K562 (cell line): ENCODE data around the gene CENPI. TPM values are rescaled to one million over a fixed set of nuclear protein-coding genes. Genes with fewer than 3 reads are reported as not detected.

Experiments
- ATAC-seq: fragments of 200-7000 bp; cut with Tn5 transposase; 3 replicates; pipeline ENCODE4 v1.9.1; 2020; ENCODE audit warnings: moderate library complexity
- BruUV-seq: library from RNA; stranded (reverse); fragments of 400-500 nt; replicated peaks from 2 replicates; lab custom pipeline; 2021; lab: Mats Ljungman, UMichigan
- CTCF ChIA-PET: fragments of 300-600 bp; formaldehyde crosslinking; extraction: SDS; loops from one replicate; lab custom pipeline; 2021; ENCODE audit warnings: low intra/inter-chr PET ratio; lab: Yijun Ruan, JAX
- POLR2A ChIA-PET: fragments of 300-600, 350-650 bp; sonication (Branson Sonifier 250); formaldehyde crosslinking; extraction: SDS; loops from one replicate; lab custom pipeline; 2021; ENCODE audit warnings: antibody characterized with exemption, inconsistent platforms; lab: Yijun Ruan, JAX
- DNase-seq, 4 experiments: peaks; one replicate each; pipeline versions ENCODE4 v3.0.0 to v3.0.0-alpha.2; 2011 to 2018; ENCODE audit warnings: low spot score in 3 of 4, mixed read lengths in 3 of 4; ENCODE audit errors: extremely low read depth in 1 of 4
- FAIRE-seq: peaks from 2 replicates; lab custom pipeline; 2011; peaks lifted over from hg19 to GRCh38; lab: Jason Lieb, UNC
- H2AFZ ChIP-seq: 2 replicates; pipeline ENCODE4 v1.6.0; 2011; ENCODE audit warnings: low read depth, low read length, control low read depth, inconsistent platforms
- H3K27ac ChIP-seq: fragments of 200-600 bp; 3 replicates; pipeline ENCODE4 v1.8.0; 2011; ENCODE audit warnings: low read depth, mild to moderate bottlenecking, control low read depth, inconsistent platforms, low read length, moderate library complexity, mixed read lengths; ENCODE audit errors: extremely low read depth
- H3K27me3 ChIP-seq, 2 experiments: fragments of 300-600 bp in 1 of 2; 2 replicates in 1 of 2; 3 replicates in 1 of 2; pipeline versions ENCODE4 v1.6.0 to v1.8.0; 2011; ENCODE audit warnings: inconsistent platforms in 2 of 2, low read length in 2 of 2, mild to moderate bottlenecking in 1 of 2, mixed read lengths in 1 of 2, moderate library complexity in 1 of 2; ENCODE audit not compliant: control insufficient read depth in 2 of 2, insufficient read depth in 2 of 2
- H3K36me3 ChIP-seq: fragments of 300-600 bp; 3 replicates; pipeline ENCODE4 v1.8.0; 2011; ENCODE audit warnings: mild to moderate bottlenecking, low read length, inconsistent platforms; ENCODE audit not compliant: control insufficient read depth, insufficient read depth
- H3K4me1 ChIP-seq, 2 experiments: fragments of 200-600 bp in 1 of 2; replicated peaks in 1 of 2; 2 replicates in 1 of 2; 3 replicates in 1 of 2; pipeline versions ENCODE4 v1.5.1 to v1.8.0; 2011; ENCODE audit warnings: inconsistent platforms in 2 of 2, low read length in 2 of 2, mild to moderate bottlenecking in 1 of 2, mixed read lengths in 1 of 2, moderate library complexity in 1 of 2; ENCODE audit not compliant: control insufficient read depth in 2 of 2, insufficient read depth in 2 of 2
- H3K4me2 ChIP-seq: 2 replicates; pipeline ENCODE4 v1.6.1; 2011; ENCODE audit warnings: low read length, control low read depth, inconsistent platforms, mixed read lengths; ENCODE audit not compliant: insufficient read depth
- H3K4me3 ChIP-seq: fragments of 200-600 bp; sonication (generic), shearing (Covaris generic); 2 replicates; pipeline ENCODE4 v1.5.1; 2016; ENCODE audit warnings: control low read depth, inconsistent platforms
- H3K79me2 ChIP-seq: fragments of 200-600 bp; 3 replicates; pipeline ENCODE4 v1.8.0; 2011; ENCODE audit warnings: low read length, inconsistent platforms; ENCODE audit not compliant: control insufficient read depth, insufficient read depth
- H3K9ac ChIP-seq, 2 experiments: 2 replicates each; pipeline versions ENCODE4 v1.6.0 to v1.6.1; 2011; ENCODE audit warnings: low read depth in 2 of 2, low read length in 2 of 2, control low read depth in 1 of 2, inconsistent platforms in 1 of 2, mild to moderate bottlenecking in 1 of 2, mixed read lengths in 1 of 2; ENCODE audit not compliant: insufficient read depth in 1 of 2
- H3K9me1 ChIP-seq: one replicate; pipeline ENCODE4 v1.6.0; 2011; ENCODE audit warnings: inconsistent platforms, mild to moderate bottlenecking, low read length, moderate library complexity; ENCODE audit not compliant: control insufficient read depth, insufficient read depth
- H3K9me3 ChIP-seq: replicated peaks from 2 replicates; pipeline ENCODE4 v1.5.1; 2011; ENCODE audit warnings: low read depth, low read length, inconsistent platforms; ENCODE audit not compliant: control insufficient read depth, insufficient read depth
- H4K20me1 ChIP-seq: replicated peaks from 2 replicates; pipeline ENCODE4 v1.6.1; 2011; ENCODE audit warnings: low read length, inconsistent platforms, mixed read lengths; ENCODE audit not compliant: control insufficient read depth, insufficient read depth
- ELF2 ChIP-seq: fragments of 250-450 bp; sonication (Bioruptor Pico); IDR thresholded peaks from 2 replicates; pipeline ENCODE4 v1.5.0; 2021; ENCODE audit warnings: mild to moderate bottlenecking
- PRPF4 ChIP-seq: fragments of 200-400 bp; formaldehyde crosslinking; IDR thresholded peaks from one replicate; pipeline ENCODE4 v1.6.1; 2017; ENCODE audit warnings: low read length, low read depth, mild to moderate bottlenecking; ENCODE audit not compliant: insufficient read depth, poor library complexity, severe bottlenecking
- TARDBP ChIP-seq: fragments of 450-650 bp; IDR thresholded peaks from 2 replicates; pipeline ENCODE4 v1.6.1; 2016
- ZBTB8A ChIP-seq: fragments of 450-650 bp; IDR thresholded peaks from 2 replicates; pipeline ENCODE4 v1.6.1; 2018; ENCODE audit warnings: mild to moderate bottlenecking, moderate library complexity; ENCODE audit not compliant: partially characterized antibody
- ZNF3 ChIP-seq: fragments of 250-450 bp; sonication (Bioruptor Pico); IDR thresholded peaks from 2 replicates; pipeline ENCODE4 v1.5.0; 2021; ENCODE audit warnings: mild to moderate bottlenecking, moderate library complexity
- ZNF696 ChIP-seq: fragments of 250-450 bp; sonication (Bioruptor Pico); conservative IDR thresholded peaks from 2 replicates; pipeline ENCODE4 v1.4.0; 2020; ENCODE audit warnings: mild to moderate bottlenecking, moderate library complexity
- ZNF778 ChIP-seq: fragments of 450-650 bp; formaldehyde crosslinking; IDR thresholded peaks from 2 replicates; pipeline ENCODE4 v1.4.0; 2020; ENCODE audit warnings: mild to moderate bottlenecking, moderate library complexity
- WGBS: fragments of 100-300 bp; shearing (Covaris generic); methylation state at CpG from one replicate; pipeline ENCODE4 v1.1.6; 2016; ENCODE audit warnings: low coverage, mixed read lengths; ENCODE audit not compliant: insufficient coverage; ENCODE audit errors: missing lambda C conversion rate; 5-methylcytosine and 5-hydroxymethylcytosine counted together
- in situ Hi-C: fragments of 300-500 bp; cut with MboI; formaldehyde crosslinking; loops from 4 replicates; pipeline ENCODE4 v1.15.0; 2018; ENCODE audit warnings: inconsistent platforms, mixed read lengths
- intact Hi-C: fragments of 100-400 bp; cut with micrococcal nuclease; formaldehyde crosslinking; loops from 2 replicates; pipeline ENCODE4 v1.14.2; 2022
- polyA plus RNA-seq, 8 experiments: library from polyadenylated mRNA; depleted of rRNA in 4 of 8; stranded (reverse) in 5 of 8; unstranded in 3 of 8; fragments of >200 nt; fragmentation: Nextera tagmentation in 2 of 8; fragmentation: Illumina TruSeq in 1 of 8; extraction: Ambion mirVana in 2 of 8; extraction: Trizol in 1 of 8; gene quantifications; 2 replicates each; pipeline versions ENCODE4 v1.2.1 to v1.2.3, GENCODE V29; 2011 to 2014; ENCODE audit warnings: inconsistent platforms in 1 of 8, missing spikeins in 1 of 8
- total RNA-seq, 7 experiments: library from RNA; depleted of rRNA in 6 of 7; stranded (reverse); fragments of >200 nt in 6 of 7; fragmentation: Illumina TruSeq in 2 of 7; extraction: Trizol in 2 of 7; gene quantifications; 2 replicates each; pipeline versions ENCODE4 v1.2.1 to v1.2.3, GENCODE V29; 2011 to 2021; ENCODE audit warnings: low replicate concordance in 1 of 7
- TF ChIP-seq, protein P1 (sequence below): fragments of 450-650 bp; IDR thresholded peaks from 2 replicates; pipeline ENCODE4 v1.6.1; 2014; ENCODE audit warnings: low read depth, mild to moderate bottlenecking, moderate library complexity, borderline replicate concordance
- TF ChIP-seq, protein P2 (sequence below): fragments of 250-450 bp; sonication (Bioruptor Pico); IDR thresholded peaks from 2 replicates; pipeline ENCODE4 v1.4.0; 2020; ENCODE audit warnings: mild to moderate bottlenecking, moderate library complexity, borderline replicate concordance
- TF ChIP-seq, protein P3 (sequence below): sonication (generic); formaldehyde crosslinking; IDR thresholded peaks from 2 replicates; pipeline ENCODE4 v1.8.0; 2022; ENCODE audit warnings: missing genetic modification reagents, mild to moderate bottlenecking, moderate library complexity, borderline replicate concordance
- TF ChIP-seq, protein P4 (sequence below): fragments of 450-650 bp; formaldehyde crosslinking; conservative IDR thresholded peaks from 2 replicates; pipeline ENCODE4 v1.4.0; 2022; ENCODE audit warnings: mild to moderate bottlenecking, missing genetic modification characterization

CENPI gene
- total and polyA plus RNA-seq, 9 of the 15 experiments (the other 6 are each of a cell fraction or from before 2014, with no cell fraction given): 6.6 to 23.5 (median 14.9) TPM

DNA sequence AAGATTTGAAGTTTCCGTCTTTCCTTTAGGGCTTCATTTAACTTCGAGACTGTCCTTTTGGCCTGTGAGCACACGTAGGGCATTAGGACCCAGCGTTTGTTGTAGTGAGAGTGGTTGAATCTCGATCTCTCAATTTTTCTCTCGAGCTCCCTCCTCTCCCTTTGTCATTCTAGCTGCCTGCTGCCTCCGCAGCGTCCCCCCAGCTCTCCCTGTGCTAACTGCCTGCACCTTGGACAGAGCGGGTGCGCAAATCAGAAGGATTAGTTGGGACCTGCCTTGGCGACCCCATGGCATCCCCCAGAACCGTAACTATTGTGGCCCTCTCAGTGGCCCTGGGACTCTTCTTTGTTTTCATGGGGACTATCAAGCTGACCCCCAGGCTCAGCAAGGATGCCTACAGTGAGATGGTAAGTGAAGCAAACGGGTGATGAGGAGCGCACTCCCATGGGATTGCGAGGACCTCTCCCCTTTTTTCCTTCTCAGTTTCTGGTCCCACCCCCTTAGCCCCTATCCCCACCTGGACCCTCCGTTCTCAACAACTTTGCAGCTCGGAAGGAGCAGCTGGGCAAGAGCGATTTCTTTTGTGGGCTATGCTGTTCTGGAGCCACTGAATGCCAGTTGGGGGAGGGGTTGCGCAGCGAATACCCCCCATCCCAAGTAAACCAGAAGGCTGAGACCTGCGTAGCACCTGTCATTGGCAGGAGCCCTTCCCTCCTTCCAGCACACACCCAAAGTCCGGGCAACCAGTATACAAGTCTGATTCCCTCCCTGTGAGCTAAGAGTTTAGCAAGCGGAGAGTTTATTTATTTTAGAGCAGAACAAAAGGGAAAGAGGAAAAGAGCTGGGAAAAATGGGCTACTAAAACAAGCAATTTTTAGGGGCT, 19.0 kb upstream of the CENPI start, which contains the start of gene TMEM35A:
TMEM35A (plus strand) TSS at position 164 of the 883 bp plus-strand sequence; CDS start at position 288, 124 bp downstream.
- CTCF ChIA-PET: no interaction called here
- Histone ChIP-seq H3K4me1 (no peaks in the 10 kb centered on the region; a peak in 1 of 5 replicates), H3K27me3 (peaks cover 0 to 11% of the 10 kb centered on the region in 2 experiments; a peak in 2 of 5 replicates), H3K9me1 (no peaks in the 10 kb centered on the region), H3K4me3 (no peak within 1 kb of the TSS), H3K4me2 (no peak within 1 kb of the TSS), H2AFZ (no peak within 1 kb of the TSS), H3K9me3 (no peaks in the 10 kb centered on the region), H4K20me1 (no peaks in the 10 kb centered on the region), H3K79me2 (no peaks in the 10 kb centered on the region), H3K9ac (no peak within 1 kb of the TSS), H3K36me3 (no peaks in the 10 kb centered on the region), H3K27ac (no peak within 1 kb of the TSS)
- TF ChIP-seq PRPF4: no peak
- no peak for TF ChIP-seq ZBTB8A
- no peak for TF ChIP-seq ZNF3 (CRISPR knock-in tag)
- TF ChIP-seq, protein P1, sequence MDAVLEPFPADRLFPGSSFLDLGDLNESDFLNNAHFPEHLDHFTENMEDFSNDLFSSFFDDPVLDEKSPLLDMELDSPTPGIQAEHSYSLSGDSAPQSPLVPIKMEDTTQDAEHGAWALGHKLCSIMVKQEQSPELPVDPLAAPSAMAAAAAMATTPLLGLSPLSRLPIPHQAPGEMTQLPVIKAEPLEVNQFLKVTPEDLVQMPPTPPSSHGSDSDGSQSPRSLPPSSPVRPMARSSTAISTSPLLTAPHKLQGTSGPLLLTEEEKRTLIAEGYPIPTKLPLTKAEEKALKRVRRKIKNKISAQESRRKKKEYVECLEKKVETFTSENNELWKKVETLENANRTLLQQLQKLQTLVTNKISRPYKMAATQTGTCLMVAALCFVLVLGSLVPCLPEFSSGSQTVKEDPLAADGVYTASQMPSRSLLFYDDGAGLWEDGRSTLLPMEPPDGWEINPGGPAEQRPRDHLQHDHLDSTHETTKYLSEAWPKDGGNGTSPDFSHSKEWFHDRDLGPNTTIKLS: no peak
- no peak for TF ChIP-seq TARDBP
- no peak for TF ChIP-seq ZNF778 (CRISPR knock-in tag)
- TF ChIP-seq ZNF696: no peak
- TF ChIP-seq ELF2 (CRISPR knock-in tag): no peak
- TF ChIP-seq, protein P2, sequence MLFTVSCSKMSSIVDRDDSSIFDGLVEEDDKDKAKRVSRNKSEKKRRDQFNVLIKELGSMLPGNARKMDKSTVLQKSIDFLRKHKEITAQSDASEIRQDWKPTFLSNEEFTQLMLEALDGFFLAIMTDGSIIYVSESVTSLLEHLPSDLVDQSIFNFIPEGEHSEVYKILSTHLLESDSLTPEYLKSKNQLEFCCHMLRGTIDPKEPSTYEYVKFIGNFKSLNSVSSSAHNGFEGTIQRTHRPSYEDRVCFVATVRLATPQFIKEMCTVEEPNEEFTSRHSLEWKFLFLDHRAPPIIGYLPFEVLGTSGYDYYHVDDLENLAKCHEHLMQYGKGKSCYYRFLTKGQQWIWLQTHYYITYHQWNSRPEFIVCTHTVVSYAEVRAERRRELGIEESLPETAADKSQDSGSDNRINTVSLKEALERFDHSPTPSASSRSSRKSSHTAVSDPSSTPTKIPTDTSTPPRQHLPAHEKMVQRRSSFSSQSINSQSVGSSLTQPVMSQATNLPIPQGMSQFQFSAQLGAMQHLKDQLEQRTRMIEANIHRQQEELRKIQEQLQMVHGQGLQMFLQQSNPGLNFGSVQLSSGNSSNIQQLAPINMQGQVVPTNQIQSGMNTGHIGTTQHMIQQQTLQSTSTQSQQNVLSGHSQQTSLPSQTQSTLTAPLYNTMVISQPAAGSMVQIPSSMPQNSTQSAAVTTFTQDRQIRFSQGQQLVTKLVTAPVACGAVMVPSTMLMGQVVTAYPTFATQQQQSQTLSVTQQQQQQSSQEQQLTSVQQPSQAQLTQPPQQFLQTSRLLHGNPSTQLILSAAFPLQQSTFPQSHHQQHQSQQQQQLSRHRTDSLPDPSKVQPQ (CRISPR knock-in tag): no peak
- TF ChIP-seq, protein P3, sequence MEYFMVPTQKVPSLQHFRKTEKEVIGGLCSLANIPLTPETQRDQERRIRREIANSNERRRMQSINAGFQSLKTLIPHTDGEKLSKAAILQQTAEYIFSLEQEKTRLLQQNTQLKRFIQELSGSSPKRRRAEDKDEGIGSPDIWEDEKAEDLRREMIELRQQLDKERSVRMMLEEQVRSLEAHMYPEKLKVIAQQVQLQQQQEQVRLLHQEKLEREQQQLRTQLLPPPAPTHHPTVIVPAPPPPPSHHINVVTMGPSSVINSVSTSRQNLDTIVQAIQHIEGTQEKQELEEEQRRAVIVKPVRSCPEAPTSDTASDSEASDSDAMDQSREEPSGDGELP (CRISPR knock-in tag): no peak
- TF ChIP-seq, protein P4, sequence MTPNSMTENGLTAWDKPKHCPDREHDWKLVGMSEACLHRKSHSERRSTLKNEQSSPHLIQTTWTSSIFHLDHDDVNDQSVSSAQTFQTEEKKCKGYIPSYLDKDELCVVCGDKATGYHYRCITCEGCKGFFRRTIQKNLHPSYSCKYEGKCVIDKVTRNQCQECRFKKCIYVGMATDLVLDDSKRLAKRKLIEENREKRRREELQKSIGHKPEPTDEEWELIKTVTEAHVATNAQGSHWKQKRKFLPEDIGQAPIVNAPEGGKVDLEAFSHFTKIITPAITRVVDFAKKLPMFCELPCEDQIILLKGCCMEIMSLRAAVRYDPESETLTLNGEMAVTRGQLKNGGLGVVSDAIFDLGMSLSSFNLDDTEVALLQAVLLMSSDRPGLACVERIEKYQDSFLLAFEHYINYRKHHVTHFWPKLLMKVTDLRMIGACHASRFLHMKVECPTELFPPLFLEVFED (CRISPR knock-in tag): no peak
- intact Hi-C loops (no loop called here), in situ Hi-C loops (no loop called here)
- BruUV-seq: no TSS peak
- DNase-seq (no peak), FAIRE-seq (no peak), ATAC-seq (peak; percentile 65; the same call in 2 of the 3 replicates)
- WGBS: 20% methylated on average over 17 of the region's 23 CpGs
- POLR2A ChIA-PET: no interaction called here
